HS-27A (cell line): ENCODE data around the gene SDC4.

Source experiments
- DNase-seq: peaks from one replicate; pipeline ENCODE4 v3.0.0-alpha.2; 2012; ENCODE audit warnings: low read depth, missing footprints

Gene SDC4, protein sequence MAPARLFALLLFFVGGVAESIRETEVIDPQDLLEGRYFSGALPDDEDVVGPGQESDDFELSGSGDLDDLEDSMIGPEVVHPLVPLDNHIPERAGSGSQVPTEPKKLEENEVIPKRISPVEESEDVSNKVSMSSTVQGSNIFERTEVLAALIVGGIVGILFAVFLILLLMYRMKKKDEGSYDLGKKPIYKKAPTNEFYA

DNA sequence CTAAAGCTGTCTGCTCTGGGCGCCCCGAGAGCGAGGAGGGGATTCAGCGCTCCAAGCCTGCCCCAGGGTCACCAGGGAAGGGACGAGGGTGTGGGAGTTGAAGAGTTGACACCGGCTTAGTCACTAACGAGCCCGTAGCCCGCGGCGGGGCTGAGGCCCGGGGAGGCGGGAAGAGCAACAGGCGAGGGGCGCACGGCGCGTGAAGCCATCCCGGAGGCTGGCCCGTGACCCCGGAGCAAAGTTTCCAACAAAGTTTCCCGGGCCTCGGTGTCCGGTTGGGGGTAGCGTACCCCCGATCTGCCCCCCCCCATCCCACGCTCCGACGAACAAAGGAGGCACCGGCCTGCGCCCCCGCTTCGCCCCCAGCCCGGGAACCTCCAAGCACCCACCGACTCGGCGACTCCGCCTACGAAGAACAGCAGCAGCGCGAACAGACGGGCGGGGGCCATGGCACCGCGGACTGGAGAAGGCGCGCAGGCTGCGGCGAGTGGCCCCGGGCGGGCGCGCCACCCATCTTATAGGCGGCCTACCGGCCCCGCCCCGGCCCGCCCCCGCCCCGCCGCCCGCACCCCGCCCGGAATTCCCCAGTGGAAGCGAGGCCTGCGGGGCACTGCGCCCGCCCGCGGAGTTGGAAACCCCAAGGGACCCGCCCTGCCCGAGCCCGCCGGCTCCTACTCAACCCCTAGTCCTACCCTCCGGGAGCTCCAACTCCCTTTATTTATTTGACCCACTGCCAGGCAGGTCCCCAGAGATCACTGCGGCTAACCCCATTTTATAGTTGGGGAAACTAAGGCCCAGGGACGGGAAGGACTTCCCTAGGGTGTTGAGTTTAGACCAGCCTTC lies at the start of gene SDC4:
Gene SDC4, minus strand, starts transcription at position 489 of the 843 bp plus-strand sequence. Its CDS starts 40 bp downstream, at position 449.
- DNase-seq: no peak

- no peak for DNase-seq
These were observed 46.8 kb upstream of the SDC4 start for GRCh38 chr20:45395114-45395415.

GRCh38 chr20:45394221-45395113 lies 46.2 kb upstream of the SDC4 start:
- no peak for DNase-seq

GRCh38 chr20:45392733-45393132 lies 44.5 kb upstream of the SDC4 start:
- DNase-seq: no peak

DNA sequence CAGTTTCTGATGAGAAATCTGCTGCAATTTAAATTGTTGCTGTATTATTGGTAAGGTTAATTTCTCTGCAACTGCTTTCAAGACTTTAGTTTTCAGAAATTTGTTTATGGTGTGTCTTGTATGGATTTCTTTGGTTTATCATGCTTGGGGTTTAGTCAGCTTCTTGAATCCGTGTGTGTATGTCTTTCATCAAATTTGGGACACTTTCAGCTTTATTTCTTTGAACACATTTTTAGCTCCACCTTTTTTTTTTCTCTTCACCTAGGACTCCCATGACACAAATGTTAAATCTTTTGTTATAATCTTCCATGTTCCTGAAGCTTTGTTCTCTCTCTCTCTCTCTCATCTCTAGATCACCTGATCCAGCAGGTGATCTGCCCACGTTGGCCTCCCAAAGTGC lies 43.3 kb upstream of the SDC4 start:
- no peak for DNase-seq

DNA sequence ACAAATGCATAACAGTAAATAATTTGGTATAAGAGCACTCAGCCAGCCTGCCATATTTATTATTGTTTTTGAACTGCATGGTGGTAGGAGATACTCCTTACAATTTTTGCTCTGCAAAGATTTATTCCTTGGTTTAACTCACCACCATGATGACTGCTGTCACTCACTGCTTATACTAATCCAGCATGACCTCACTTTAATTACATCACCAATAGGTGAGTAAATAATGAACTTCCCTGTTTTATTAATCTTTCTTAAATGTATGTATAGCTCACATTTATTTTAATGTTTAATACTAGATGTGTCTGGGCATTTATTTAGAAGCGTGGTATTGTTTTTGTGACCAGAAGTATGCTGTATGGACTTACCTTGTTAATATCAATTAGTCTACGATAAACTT lies 42.7 kb upstream of the SDC4 start:
- no peak for DNase-seq

GRCh38 chr20:45387274-45387673 lies 39.0 kb upstream of the SDC4 start:
- no peak for DNase-seq

- DNase-seq: no peak
These were observed 30.0 kb upstream of the SDC4 start, which contains the start of gene TP53TG5 for GRCh38 chr20:45378191-45378590. TSS of gene TP53TG5 (minus strand) at chr20:45378325. CDS start at chr20:45378236, 89 bp downstream.

- DNase-seq: no peak
These were observed 29.0 kb upstream of the SDC4 start for GRCh38 chr20:45377269-45377668.

DNA sequence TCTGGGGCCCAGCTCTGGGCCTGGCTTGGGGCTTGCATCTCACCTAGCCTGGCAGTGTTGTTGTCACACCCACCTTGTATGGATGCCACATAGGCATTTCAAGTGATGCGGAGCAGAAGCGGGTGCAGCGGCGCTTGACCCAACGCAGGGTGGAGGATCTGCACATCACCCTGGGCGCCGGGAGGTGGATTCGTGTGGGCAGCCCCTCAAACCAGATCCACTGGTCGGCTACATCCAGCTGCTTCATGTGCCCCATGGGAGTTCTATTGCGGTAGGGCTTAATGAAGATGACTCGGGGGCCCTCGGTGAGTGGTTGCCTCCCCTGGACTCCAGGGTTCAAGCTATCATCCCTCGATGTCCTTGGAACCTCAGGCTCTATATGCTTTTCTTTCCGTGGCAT lies 26.7 kb upstream of the SDC4 start:
- DNase-seq: no peak

- DNase-seq: no peak
These were observed 25.9 kb upstream of the SDC4 start for GRCh38 chr20:45374101-45374467.

GRCh38 chr20:45373353-45374100 lies 25.3 kb upstream of the SDC4 start:
- no peak for DNase-seq

DNA sequence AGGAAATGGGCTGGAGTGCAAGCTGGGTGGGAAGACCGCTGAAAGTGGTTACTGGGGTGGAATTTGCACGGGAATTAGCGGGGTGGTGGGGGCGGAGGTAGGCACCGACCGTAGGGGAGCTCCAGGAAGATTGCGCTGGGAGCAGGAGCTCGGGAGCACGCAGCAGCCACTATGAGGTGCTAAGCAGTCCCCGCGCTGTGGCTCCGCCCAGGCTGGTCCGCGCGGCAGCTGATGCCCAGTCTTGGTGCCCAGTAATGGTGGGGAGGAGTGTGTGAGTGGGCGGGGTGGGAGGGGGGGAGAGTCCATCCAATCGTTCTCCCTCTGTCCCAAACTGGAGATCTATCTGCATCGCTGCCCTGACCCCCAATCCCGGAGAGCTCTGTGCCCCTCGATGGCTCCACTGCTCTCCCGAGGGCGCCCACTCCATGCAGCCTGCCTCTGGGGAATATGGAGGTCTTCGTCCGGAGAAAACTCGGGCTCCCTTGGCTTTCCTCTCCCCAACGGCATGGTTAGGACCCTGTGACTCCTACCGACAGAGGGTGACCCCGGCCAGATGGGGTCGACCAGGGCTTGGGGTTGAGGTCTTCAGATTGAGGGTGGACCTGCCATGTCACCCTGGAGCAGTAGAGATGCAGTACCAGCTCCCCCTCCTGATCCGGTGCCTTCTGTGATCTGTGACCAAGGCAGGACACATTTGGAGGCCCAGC lies 24.6 kb upstream of the SDC4 start:
- no peak for DNase-seq

DNA sequence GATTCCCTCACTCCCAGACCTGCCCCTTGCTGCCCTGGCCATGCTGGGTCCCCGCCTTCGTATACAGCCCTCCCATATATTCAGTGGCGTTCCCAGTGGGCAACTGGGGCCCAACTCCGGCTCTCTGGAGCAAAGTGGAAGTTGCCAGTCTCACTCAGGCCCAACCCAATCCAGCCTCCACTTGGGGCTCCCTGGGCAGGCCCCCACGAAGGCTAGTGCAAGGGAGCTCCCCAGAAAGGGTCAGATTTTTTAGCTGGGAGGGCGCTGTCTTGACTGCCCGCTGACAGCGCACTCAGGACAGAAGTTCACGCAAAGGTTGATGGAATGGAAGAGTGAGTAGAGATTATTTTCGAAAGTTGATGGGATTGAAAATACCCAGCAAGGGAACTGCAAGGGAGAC lies 24.0 kb upstream of the SDC4 start:
- no peak for DNase-seq

GRCh38 chr20:45370571-45371160 lies 22.4 kb upstream of the SDC4 start:
- DNase-seq: no peak

- DNase-seq: no peak
These were observed 20.2 kb upstream of the SDC4 start for GRCh38 chr20:45368221-45368980.

DNA sequence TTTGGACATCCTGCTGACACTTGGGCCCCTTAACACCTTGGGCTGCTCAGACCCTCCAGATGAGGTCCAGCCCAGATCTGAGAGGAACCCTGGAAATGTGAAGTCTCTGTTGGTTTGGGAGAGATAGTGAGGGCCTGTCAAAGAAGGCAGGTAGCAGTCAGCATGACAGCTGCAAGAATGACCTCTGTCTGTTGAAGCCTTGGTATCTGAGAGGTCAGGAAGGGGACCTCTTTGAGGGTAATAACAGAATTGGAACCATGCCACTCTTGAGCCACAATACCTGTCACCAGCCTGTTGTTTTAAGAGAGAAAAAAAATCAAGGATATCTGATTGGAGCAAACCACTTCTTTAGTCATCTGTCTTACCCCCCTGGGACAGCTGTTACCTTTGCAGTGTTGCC lies 18.9 kb upstream of the SDC4 start:
- DNase-seq: no peak

- DNase-seq: no peak
These were observed 18.4 kb upstream of the SDC4 start for GRCh38 chr20:45366631-45367030.

DNA sequence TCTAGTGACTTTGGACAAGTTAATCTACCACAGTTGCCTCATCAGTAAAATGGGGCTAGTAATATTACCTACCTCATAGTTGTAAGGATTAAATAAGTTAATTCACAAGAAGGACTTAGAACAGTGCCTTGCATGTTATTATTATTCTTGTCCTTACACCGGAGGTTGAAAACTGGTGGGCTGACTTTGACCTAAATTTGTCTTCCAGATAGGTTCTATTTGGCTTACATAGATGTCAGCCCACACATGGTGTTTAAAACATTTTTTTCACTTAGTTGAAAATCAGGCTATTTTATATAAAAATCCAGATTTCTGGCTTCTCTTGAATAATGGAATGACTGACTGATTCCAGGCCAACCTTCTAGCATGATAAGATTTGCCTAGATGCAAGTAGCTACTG lies 18.0 kb upstream of the SDC4 start:
- no peak for DNase-seq

- no peak for DNase-seq
These were observed 17.3 kb upstream of the SDC4 start for GRCh38 chr20:45365444-45365970.
